ENCODE results near the gene PRXL2A. TPM values are rescaled to one million over a fixed set of nuclear protein-coding genes. Genes with fewer than 3 reads are reported as not detected.

Gene PRXL2A
- total RNA-seq, 5 donors from 2014 or later (not counting 1 experiment from before 2014, with no cell fraction given): 2.9 to 6.3 (median 5.2) TPM

DNA sequence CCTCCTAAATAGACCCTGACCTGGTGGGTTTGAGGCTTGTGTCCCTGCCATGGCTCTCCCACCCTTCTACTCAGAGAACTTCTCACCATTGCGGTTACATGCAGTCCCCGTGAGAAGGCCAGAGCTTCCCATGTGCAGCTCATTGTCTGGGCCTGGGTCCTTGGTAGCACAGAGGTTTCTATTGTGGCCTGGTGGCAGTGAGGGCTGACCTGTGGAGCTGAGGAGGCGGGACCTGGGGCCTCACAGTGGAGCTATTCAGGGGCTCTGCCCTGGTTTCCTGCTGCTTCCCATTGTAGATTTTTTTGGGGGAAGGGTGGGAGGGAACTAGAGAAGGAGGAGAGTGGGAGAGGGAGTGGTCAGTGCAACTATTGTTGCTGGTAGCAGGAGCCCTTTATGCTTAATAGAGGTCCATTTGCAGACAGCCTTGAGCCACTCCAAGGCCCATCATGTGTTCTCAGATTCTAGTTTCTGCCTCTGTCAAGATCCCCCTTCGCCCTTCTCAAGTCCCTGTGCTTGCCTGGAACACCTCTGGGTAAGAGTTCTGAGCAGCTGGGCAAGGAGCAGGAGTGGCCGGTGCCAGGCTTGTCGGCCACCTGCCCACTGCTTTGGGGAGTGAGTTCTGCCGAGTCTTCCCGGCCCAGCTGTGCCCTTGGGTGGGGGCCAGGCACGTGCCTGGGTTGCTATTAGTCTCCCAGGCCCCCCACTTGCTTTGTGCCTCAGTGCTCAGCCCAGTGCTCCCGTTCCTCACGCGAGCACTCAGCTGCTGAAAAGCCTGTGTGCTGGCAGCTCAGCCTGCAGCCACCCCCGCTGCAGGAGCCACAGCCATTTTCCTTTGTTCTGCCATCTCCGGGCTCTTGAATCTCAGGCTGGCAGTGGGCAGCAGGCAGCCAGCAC is 56.5 kb downstream of the PRXL2A start:
- H3K27me3 ChIP-seq (replicated peaks in 1 of 2; ENCODE audit: control insufficient read depth in 2 of 2, extremely low read depth in 1 of 2, insufficient read depth in 2 of 2, low read length in 1 of 2): no peaks in the 10 kb centered on the region
- Mint-ChIP-seq H3K4me1 (peaks cover 98 to 99% (median 99%) of the 10 kb centered on the region in 3 donors), H3K36me3 (peaks cover 32% of the 10 kb centered on the region), H3K9me3 (no peaks in the 10 kb centered on the region), H3K4me3 (peak overlapping the region in 2 of 3 donors; percentile 78 to 79), H3K27me3 (no peaks in the 10 kb centered on the region), H3K27ac (peak overlapping the region; percentile 95 to 99)
- peak overlapping the region; percentile 82 for H3K27ac ChIP-seq (ENCODE audit: low read length)
- ChIA-PET POLR2A (interaction anchor here (1.0 kb wide), 4 partner anchors 9 to 37 kb away, joined by 4 to 7 read pairs (median 6); no protein-coding TSS in a partner anchor), CTCF (interaction anchor here (0.7 to 6.6 kb wide), 12 partner anchors 8 to 43 kb away, joined by 3 to 56 read pairs (median 6); no protein-coding TSS in a partner anchor)
- peak overlapping the region; percentile 26 to 53 for H3K4me3 ChIP-seq (ENCODE audit: control insufficient read depth in 1 of 2, extremely low read depth in 1 of 2, low read length in 1 of 2)
- peak in 3 of 35 experiments; percentile 32 to 52 (median 32) for DNase-seq
- peak in 3 of 4 experiments; percentile 15 to 17 (median 15) for ATAC-seq (replicated peaks in 1 of 4)
- H3K4me1 ChIP-seq (ENCODE audit: control insufficient read depth in 1 of 2, extremely low read depth in 1 of 2, insufficient read depth in 2 of 2, low read length in 2 of 2): peaks cover 68 to 100% of the 10 kb centered on the region in 2 experiments
- 25% methylated on average over 12 of the region's 14 CpGs for WGBS (ENCODE audit: insufficient coverage)
- peaks cover 2 to 6% of the 10 kb centered on the region in 2 donors for H3K36me3 ChIP-seq (ENCODE audit: control insufficient read depth in 2 of 2, extremely low read depth in 1 of 2, insufficient read depth in 1 of 2, low read length in 1 of 2)
- no peaks in the 10 kb centered on the region for H3K9me3 ChIP-seq

GRCh38 chr10:80465451-80465835 is 57.1 kb downstream of the PRXL2A start:
- Mint-ChIP-seq H3K9me3 (no peaks in the 10 kb centered on the region), H3K4me1 (peaks cover 97 to 99% (median 98%) of the 10 kb centered on the region in 3 donors), H3K27ac (peak overlapping the region; percentile 95 to 99), H3K36me3 (peaks cover 34% of the 10 kb centered on the region), H3K4me3 (peak overlapping the region in 2 of 3 donors; percentile 78 to 79), H3K27me3 (no peaks in the 10 kb centered on the region)
- Histone ChIP-seq H3K27ac (ENCODE audit: low read length) (peak overlapping the region; percentile 82), H3K9me3 (no peaks in the 10 kb centered on the region), H3K4me1 (ENCODE audit: control insufficient read depth in 1 of 2, extremely low read depth in 1 of 2, insufficient read depth in 2 of 2, low read length in 2 of 2) (peaks cover 70 to 99% of the 10 kb centered on the region in 2 experiments), H3K36me3 (ENCODE audit: control insufficient read depth in 2 of 2, extremely low read depth in 1 of 2, insufficient read depth in 1 of 2, low read length in 1 of 2) (peaks cover 0 to 9% of the 10 kb centered on the region in 2 donors), H3K27me3 (replicated peaks in 1 of 2; ENCODE audit: control insufficient read depth in 2 of 2, extremely low read depth in 1 of 2, insufficient read depth in 2 of 2, low read length in 1 of 2) (no peaks in the 10 kb centered on the region), H3K4me3 (ENCODE audit: control insufficient read depth in 1 of 2, extremely low read depth in 1 of 2, low read length in 1 of 2) (peak overlapping the region; percentile 26 to 53)
- WGBS (ENCODE audit: insufficient coverage): no CpG with 5 or more reads among the region's 3 CpGs
- DNase-seq (peak in 2 of 35 experiments; percentile 19 to 29), ATAC-seq (replicated peaks in 1 of 4) (peak; percentile 9 to 17 (median 12))
- POLR2A ChIA-PET: interaction anchor here in 1 of 2 donors (1.7 kb wide), 1 partner anchor 9 kb away, joined by 9 read pairs; no protein-coding TSS in a partner anchor
- CTCF ChIA-PET: interaction anchor here (0.8 to 4.8 kb wide), 12 partner anchors 9 to 57 kb away, joined by 3 to 25 read pairs (median 5); partner anchors contain the start of gene PRXL2A (in 1 of the 2)

DNA sequence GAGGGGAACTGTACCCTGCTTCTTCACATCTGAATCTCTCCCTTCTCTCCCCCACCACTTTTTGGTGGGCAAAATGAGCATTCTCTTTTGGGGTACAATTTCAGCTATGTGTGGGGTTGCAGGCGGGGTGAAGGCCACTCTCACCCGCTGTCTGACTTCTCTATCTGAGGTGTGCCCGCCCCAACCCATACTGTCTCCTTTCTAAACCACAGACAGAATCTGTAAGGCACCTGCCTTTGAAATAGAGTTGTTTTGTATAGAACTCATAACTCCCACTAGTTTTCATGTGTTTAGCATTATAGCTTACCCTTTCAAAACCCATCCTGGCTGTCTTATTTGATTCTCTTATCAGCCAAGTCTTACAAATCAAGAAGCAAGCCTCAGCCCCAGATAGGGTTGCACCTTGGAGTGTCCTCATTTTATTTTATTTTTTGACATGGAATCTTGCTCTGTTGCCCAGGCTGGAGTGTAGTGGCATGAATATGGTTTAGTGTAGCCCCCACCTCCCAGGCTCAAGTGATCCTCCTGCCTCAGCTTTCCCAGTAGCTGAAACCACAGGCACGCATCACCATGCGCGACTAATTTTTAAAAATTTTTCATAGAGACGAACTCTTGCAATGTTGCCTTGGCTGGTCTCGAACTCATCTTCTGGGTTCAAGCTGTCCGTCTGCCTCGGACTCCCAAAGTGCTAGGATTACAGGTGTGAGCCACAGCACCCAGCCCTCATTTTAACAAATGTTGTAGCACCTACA is 57.7 kb downstream of the PRXL2A start:
- H3K4me1 ChIP-seq (ENCODE audit: control insufficient read depth in 1 of 2, extremely low read depth in 1 of 2, insufficient read depth in 2 of 2, low read length in 2 of 2): peaks cover 74 to 99% of the 10 kb centered on the region in 2 experiments
- peak overlapping the region; percentile 26 to 53 for H3K4me3 ChIP-seq (ENCODE audit: control insufficient read depth in 1 of 2, extremely low read depth in 1 of 2, low read length in 1 of 2)
- 8% methylated on average over 4 of the region's 10 CpGs for WGBS (ENCODE audit: insufficient coverage)
- ATAC-seq (replicated peaks in 1 of 4) (peak; percentile 76 to 85 (median 78)), DNase-seq (peak in 32 of 35 experiments; percentile 30 to 79 (median 63))
- no peaks in the 10 kb centered on the region for H3K9me3 ChIP-seq
- Mint-ChIP-seq H3K9me3 (no peaks in the 10 kb centered on the region), H3K4me3 (peak overlapping the region in 2 of 3 donors; percentile 78 to 79), H3K4me1 (peaks cover 97 to 99% (median 98%) of the 10 kb centered on the region in 3 donors), H3K27ac (peak overlapping the region; percentile 95 to 99), H3K27me3 (no peaks in the 10 kb centered on the region), H3K36me3 (peaks cover 33% of the 10 kb centered on the region)
- CTCF ChIA-PET: interaction anchor here (0.6 to 4.8 kb wide), 16 partner anchors 10 to 88 kb away, joined by 3 to 25 read pairs (median 4); partner anchors contain the start of gene PRXL2A (in 1 of the 2)
- H3K27ac ChIP-seq (ENCODE audit: low read length): peak overlapping the region; percentile 82
- peaks cover 0 to 11% of the 10 kb centered on the region in 2 donors for H3K36me3 ChIP-seq (ENCODE audit: control insufficient read depth in 2 of 2, extremely low read depth in 1 of 2, insufficient read depth in 1 of 2, low read length in 1 of 2)
- POLR2A ChIA-PET: interaction anchor here (0.5 to 1.7 kb wide), 4 partner anchors 9 to 48 kb away, joined by 3 to 9 read pairs (median 3); no protein-coding TSS in a partner anchor
- H3K27me3 ChIP-seq (replicated peaks in 1 of 2; ENCODE audit: control insufficient read depth in 2 of 2, extremely low read depth in 1 of 2, insufficient read depth in 2 of 2, low read length in 1 of 2): no peaks in the 10 kb centered on the region

- H3K4me1 Mint-ChIP-seq: peaks cover 97 to 99% (median 98%) of the 10 kb centered on the region in 3 donors
- no peaks in the 10 kb centered on the region for H3K9me3 Mint-ChIP-seq
- ChIA-PET POLR2A (interaction anchor here (0.5 to 1.7 kb wide), 3 partner anchors 10 to 48 kb away, joined by 3 to 9 read pairs (median 5); no protein-coding TSS in a partner anchor), CTCF (interaction anchor here (0.8 to 4.8 kb wide), 11 partner anchors 10 to 88 kb away, joined by 3 to 25 read pairs (median 4); partner anchors contain the start of gene PRXL2A (in 1 of the 2))
- no peaks in the 10 kb centered on the region for H3K27me3 ChIP-seq (replicated peaks in 1 of 2; ENCODE audit: control insufficient read depth in 2 of 2, extremely low read depth in 1 of 2, insufficient read depth in 2 of 2, low read length in 1 of 2)
- H3K27ac ChIP-seq (ENCODE audit: low read length): peak overlapping the region; percentile 82
- peaks cover 0 to 15% of the 10 kb centered on the region in 2 donors for H3K36me3 ChIP-seq (ENCODE audit: control insufficient read depth in 2 of 2, extremely low read depth in 1 of 2, insufficient read depth in 1 of 2, low read length in 1 of 2)
- WGBS (ENCODE audit: insufficient coverage): 43% methylated on average over 7 of the region's 10 CpGs
- peaks cover 30% of the 10 kb centered on the region for H3K36me3 Mint-ChIP-seq
- H3K4me3 Mint-ChIP-seq: peak overlapping the region in 2 of 3 donors; percentile 78 to 79
- peaks cover 82 to 99% of the 10 kb centered on the region in 2 experiments for H3K4me1 ChIP-seq (ENCODE audit: control insufficient read depth in 1 of 2, extremely low read depth in 1 of 2, insufficient read depth in 2 of 2, low read length in 2 of 2)
- H3K27me3 Mint-ChIP-seq: no peaks in the 10 kb centered on the region
- no peaks in the 10 kb centered on the region for H3K9me3 ChIP-seq
- peak overlapping the region; percentile 95 to 99 for H3K27ac Mint-ChIP-seq
- DNase-seq (no peak), ATAC-seq (replicated peaks in 1 of 4) (no peak)
- H3K4me3 ChIP-seq (ENCODE audit: control insufficient read depth in 1 of 2, extremely low read depth in 1 of 2, low read length in 1 of 2): peak overlapping the region in 1 of 2 donors; percentile 53
Measured at GRCh38 chr10:80466724-80467326, 58.5 kb downstream of the PRXL2A start.

DNA sequence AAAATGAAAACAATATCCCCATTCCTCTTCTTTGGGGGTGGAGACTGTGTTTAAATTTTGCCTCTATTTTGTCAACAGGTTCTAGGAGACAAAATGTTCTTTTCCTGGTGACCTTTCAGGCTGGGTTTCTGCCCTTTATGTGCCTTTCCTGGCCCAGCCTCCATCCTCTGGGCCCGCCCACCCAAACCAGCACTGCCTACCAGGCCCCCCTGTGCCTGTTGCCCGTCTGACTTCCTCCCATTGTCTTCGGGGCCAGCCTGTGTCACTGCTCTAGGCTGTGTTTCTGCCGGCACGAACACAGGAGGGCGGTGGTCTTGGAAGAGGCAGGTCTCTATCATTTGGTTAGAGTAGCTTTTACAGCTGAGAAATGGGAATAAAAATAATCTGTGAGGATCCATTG is 59.7 kb downstream of the PRXL2A start:
- no peaks in the 10 kb centered on the region for H3K9me3 Mint-ChIP-seq

More for the DNA sequence above, 59.7 kb downstream of the PRXL2A start:
- H3K27me3 ChIP-seq (replicated peaks in 1 of 2; ENCODE audit: control insufficient read depth in 2 of 2, extremely low read depth in 1 of 2, insufficient read depth in 2 of 2, low read length in 1 of 2): no peaks in the 10 kb centered on the region
- peak overlapping the region; percentile 46 to 74 for H3K4me3 ChIP-seq (ENCODE audit: control insufficient read depth in 1 of 2, extremely low read depth in 1 of 2, low read length in 1 of 2)
- Mint-ChIP-seq H3K4me1 (peaks cover 97 to 99% (median 98%) of the 10 kb centered on the region in 3 donors), H3K36me3 (peaks cover 37% of the 10 kb centered on the region), H3K4me3 (peak overlapping the region in 2 of 3 donors; percentile 78 to 85), H3K27me3 (no peaks in the 10 kb centered on the region), H3K27ac (peak overlapping the region; percentile 95 to 99)
- peaks cover 0 to 23% of the 10 kb centered on the region in 2 donors for H3K36me3 ChIP-seq (ENCODE audit: control insufficient read depth in 2 of 2, extremely low read depth in 1 of 2, insufficient read depth in 1 of 2, low read length in 1 of 2)
- H3K9me3 ChIP-seq: no peaks in the 10 kb centered on the region
- WGBS (ENCODE audit: insufficient coverage): no CpG with 5 or more reads among the region's 6 CpGs
- ATAC-seq (replicated peaks in 1 of 4) (peak; percentile 53 to 62 (median 60)), DNase-seq (peak in 33 of 35 experiments; percentile 47 to 93 (median 66))
- ChIA-PET CTCF (interaction anchor here (0.6 to 4.8 kb wide), 9 partner anchors 9 to 60 kb away, joined by 3 to 25 read pairs (median 4); partner anchors contain the start of gene PRXL2A (in 1 of the 2)), POLR2A (interaction anchor here in 1 of 2 donors (0.6 kb wide), 1 partner anchor 1202 kb away, joined by 4 read pairs; no protein-coding TSS in a partner anchor)
- peaks cover 81 to 99% of the 10 kb centered on the region in 2 experiments for H3K4me1 ChIP-seq (ENCODE audit: control insufficient read depth in 1 of 2, extremely low read depth in 1 of 2, insufficient read depth in 2 of 2, low read length in 2 of 2)
- H3K27ac ChIP-seq (ENCODE audit: low read length): peak overlapping the region; percentile 82

Data from T-cell (primary cell).